GM18526 (cell line): ENCODE measurements around the gene DNMT3A.
A peak's percentile ranks its signal among the peaks of the same experiment; 100 is the strongest.

Source experiments
- POLR2A ChIP-seq: IDR thresholded peaks from 3 replicates; pipeline ENCODE4 v1.6.1; 2011; ENCODE audit not compliant: insufficient read length; ENCODE audit errors: extremely low read depth

The DNMT3A gene

DNA sequence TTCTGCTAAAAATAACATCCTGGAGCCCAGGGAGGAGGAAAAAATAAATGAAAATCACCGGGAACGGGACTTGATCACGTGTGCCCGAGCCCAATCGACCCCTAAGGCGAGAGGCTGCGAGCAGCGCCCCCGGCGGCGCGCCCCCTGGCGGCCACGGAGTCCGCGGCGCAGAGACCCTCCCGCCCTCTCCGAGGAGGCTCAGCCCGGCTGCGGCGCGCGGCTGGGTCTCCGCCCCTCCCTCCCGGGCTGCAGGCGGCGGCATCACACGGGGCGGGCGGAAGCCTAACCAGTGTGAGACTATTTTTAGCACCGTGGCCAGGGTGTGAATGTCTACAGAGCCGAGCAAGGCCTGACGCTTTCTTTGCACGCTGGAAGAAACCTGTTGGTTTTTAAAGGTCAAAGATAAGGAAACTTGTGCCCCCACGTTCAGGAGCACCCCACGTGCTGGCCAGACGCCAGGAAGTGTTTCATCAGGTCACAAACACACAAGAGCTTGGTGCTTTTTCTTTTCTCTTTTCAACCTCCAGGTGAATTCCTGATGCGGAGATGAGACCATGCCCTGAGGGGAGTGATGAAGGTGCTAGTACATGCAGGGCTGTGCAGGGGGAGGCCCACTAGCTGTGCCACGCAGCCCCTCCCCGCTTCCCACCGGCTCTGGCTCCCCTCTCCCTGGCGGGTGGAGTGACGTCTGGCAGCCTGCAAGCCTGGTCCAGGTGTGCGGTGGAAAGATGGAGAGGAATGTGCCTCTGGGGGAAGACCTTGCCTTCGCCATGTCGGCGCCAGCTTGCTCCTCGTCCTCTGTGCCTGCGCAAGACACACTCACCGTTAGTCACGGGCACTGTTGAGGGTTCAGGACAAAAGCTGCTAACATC lies 35.3 kb upstream of the DNMT3A start:
- TF ChIP-seq POLR2A: peak; percentile 36

- TF ChIP-seq POLR2A: no peak
These were observed 34.3 kb upstream of the DNMT3A start for GRCh38 chr2:25375989-25376545.

DNA sequence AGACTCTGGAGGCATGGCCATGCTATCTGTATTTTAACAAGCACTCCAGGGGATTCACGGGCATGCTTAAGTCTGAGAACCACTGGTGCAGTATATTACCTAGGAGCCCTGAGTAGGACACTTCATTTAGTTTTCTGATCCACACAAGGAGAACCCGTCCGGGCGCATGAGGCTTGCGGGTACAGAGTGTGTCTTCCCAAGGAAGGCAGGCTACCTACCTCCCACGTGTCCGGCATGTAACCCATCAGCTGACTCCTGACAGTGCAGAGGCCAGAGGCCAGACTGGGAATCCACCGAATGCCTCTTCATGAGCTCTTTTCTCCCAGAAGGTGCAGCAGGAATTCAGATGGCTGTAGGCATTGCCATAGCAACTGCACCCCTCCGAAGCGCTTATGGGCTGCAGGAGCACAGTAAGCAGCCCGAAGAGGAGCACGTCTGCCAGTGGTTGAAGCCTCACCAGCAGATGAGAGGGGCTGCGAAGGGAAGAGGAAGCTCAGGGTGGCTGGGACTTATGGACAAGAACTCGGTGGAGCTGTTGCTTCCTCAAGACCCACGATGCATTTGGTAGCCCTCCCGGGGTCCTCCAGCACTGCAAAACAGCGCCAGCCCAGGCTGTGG lies 33.8 kb upstream of the DNMT3A start:
- TF ChIP-seq POLR2A: no peak

GRCh38 chr2:25374827-25375226 lies 33.1 kb upstream of the DNMT3A start:
- no peak for TF ChIP-seq POLR2A

DNA sequence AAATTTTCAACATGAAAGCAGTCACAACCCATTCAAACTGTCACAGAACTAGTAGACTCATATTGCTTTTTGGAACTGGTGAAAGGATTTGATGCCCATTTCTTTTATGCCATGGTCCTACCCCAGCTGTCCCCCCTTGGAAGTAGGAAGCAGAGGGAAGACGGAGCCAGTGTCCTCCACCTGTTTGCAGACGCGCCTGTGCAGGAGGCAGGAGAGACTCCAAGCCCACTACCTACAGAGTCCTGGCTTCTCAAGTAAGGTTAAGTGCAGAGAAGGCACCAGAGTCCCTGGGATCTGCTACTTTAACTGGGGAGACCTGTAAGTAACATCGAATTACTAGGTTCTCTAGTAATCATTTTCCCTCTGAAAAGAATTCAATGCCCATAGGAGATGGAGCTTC lies 32.7 kb upstream of the DNMT3A start:
- no peak for TF ChIP-seq POLR2A

GRCh38 chr2:25373269-25373981 lies 31.7 kb upstream of the DNMT3A start:
- no peak for TF ChIP-seq POLR2A

GRCh38 chr2:25372405-25373268 lies 30.9 kb upstream of the DNMT3A start:
- no peak for TF ChIP-seq POLR2A

DNA sequence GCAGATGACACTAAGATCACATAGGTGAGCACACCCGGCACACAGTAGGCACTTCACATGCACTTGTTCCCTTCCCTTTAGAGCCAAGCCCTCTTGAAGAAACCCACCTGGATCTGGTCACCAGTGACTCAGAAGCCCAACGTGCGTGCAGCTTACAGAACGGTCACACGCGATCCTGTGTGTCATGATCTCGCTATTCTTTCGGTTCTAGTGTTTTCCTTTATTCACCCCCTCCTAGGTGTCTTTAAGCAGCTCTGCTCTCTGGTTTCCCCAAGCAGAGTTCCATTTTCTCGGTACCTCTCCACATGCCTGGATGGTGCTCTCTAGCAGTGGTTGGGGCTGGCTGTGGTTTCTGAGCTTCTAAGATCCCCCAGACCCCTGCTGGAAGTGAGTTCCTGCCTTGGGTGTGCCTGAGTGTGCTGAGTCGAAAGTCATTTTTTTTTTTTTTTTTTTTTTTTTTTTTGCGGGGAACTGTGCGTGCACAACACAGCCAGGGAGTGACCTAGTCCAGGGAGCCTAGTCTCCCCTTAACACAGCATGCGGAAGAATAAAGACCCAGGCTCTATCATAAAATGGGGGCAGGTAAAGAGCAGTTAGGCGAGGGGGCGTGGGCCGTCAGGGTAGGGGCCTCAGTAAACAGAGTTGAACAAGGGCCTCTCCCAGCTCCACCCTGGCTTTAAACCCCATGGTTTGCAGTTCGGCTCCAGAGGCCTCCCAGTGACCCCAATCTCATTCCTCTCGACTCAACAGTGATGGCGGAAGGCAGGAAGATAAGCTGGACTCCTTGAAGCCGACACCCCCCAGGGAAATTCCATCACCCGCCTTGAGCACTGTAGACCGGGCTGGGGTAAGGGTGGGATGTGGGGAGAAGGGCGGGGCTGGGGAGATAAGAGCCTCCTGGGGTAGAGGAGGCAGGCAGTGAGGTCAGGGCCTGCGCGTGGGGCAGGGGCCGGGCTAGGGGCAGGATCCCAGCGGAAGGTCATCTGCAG lies 29.8 kb upstream of the DNMT3A start:
- no peak for TF ChIP-seq POLR2A

DNA sequence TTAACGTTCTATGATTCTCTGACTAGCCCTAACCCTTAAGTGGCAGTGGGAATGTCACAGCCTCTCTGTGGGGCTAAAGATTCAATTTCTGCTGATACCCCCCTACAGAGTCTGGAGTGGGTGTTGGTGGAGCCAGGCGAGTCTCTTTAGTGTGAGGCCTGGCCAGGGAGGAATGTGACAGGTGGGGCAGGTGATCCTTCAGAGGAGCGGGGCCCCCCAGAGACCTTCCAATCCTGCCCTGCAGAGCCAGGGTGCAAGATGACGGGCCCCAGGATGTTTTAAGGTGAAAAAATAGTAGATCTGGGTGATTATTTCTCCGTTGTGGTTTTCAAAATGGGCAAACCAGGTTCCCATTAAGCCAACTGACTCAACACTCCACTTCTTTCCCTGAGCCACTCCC lies 28.2 kb upstream of the DNMT3A start:
- no peak for TF ChIP-seq POLR2A

- no peak for TF ChIP-seq POLR2A
These were observed 27.7 kb upstream of the DNMT3A start for GRCh38 chr2:25369439-25369838.

DNA sequence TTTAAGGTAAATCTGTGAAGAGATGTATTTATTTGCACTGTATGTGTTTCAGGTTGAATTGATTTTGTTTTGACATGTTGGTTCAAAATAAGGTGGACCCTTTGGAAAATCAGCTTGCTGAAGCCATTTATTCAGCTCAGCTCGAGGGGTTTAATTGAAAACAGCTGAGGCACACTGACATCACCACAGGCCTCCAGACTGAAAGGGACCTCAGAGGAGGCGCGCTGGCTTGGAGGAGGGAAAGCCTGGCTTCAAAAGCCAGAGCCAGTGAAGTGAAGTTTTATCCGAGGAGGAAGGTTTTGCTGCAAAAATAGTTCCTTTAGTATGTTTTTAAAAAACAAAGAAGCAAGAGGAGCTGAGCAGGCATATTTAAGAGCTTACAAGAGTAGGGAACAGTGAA lies 26.9 kb upstream of the DNMT3A start:
- no peak for TF ChIP-seq POLR2A

DNA sequence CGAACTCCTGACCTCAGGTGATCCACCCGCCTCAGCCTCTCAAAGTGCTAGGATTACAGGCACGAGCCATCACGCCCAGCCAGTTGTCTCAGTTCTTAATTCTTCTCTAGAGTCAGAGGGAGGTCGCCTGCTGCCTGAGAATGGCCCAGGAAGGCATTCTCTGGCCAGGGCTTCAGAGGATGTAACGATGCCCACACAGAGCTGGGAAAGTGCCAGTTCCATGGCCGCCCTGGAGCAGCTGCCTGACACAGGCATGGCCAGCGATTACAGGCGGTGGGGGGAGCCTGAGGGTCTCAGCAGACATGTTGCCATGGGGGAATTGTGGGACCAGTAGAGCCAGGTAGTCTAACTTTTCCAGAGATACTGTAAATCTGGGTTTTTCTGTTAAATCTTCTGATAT lies 25.6 kb upstream of the DNMT3A start:
- TF ChIP-seq POLR2A: no peak

GRCh38 chr2:25366629-25367028 lies 24.9 kb upstream of the DNMT3A start:
- no peak for TF ChIP-seq POLR2A

DNA sequence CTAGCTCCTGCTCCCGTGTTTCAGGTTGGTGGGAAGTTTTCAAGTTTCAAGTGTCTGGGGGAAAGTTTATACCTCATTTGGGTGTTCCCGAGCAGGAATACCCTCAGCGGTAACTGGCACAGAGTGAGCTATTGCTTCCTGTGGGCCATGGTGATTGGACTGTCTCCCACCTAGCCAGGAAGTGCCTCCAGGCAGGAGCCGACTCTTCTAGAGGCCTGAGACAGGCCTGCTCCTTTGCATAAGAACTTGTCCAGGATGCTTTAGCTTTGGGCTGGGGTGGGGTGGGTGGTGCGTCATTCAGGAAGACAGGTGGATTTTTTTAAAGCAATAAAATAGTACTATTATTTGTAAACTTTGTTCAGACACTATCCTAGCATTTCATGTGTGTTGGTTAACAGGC lies 23.5 kb upstream of the DNMT3A start:
- no peak for TF ChIP-seq POLR2A
